OCI-M1 (cell line): ENCODE data around the gene ATP5F1C.
"Not testable (repeated sequence)": the region's sequence is repeated elsewhere in the genome, so short reads cannot be mapped to it uniquely, and the experiment has no call there.

ENCODE experiments used
- DNase-seq: peaks from one replicate; lab custom pipeline; 2025; lab: John Stamatoyannopoulos, UW

ATP5F1C gene

DNA sequence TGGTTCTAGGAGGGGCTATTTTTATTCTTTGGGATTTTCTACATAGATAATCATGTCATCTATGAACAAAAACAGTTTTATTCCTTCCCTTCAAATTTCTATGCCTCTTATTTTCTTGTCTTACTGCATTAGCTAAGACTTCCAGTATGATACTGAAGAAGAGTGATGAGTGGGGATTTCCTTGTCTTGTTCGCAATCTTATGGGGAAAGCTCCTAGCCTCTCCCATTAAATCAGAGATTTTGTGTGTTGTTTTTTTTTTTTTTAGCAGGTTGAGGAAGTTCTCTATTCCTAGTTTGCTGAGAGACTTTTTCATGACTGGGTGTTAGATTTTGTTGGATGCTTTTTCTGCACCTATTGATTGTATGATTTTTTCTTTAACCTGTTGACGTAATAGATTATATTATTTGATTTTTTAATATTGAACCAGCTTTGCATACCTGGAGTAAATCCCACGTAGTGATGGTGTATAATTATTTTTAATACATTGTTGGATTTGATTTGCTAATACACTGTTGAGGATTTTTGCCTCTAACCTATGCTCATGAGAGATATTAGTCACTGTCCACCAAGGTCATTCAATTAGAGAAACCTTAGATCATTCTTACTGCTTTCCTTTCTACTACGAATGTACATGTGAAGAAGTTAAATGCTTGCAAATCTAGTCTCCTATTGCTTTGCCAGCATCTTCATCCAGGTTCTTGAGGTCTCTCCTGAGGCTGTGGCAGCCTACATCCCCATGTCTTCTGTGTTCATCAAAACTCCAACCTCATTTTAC is 6.5 kb downstream of the ATP5F1C start:
- DNase-seq: no peak

DNA sequence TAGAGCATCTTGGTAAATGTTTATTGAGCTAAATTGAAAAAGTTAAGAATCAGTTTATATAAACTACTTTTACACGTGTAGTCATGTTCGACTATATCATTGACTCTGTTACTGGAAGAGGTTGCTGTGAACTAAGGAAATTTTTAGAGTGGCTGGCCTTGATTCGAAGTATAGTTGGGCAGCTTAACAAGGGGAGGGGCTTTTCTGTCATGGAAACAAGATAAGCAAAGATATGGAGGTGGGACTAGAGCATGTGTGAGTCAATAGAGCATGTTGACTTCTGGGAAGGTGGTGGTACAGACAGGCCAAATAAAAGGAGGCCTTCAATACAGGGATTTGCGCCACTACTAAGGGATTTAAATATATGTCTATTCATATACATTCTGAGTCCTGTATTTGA is 7.6 kb downstream of the ATP5F1C start:
- DNase-seq: peak; percentile 73

DNA sequence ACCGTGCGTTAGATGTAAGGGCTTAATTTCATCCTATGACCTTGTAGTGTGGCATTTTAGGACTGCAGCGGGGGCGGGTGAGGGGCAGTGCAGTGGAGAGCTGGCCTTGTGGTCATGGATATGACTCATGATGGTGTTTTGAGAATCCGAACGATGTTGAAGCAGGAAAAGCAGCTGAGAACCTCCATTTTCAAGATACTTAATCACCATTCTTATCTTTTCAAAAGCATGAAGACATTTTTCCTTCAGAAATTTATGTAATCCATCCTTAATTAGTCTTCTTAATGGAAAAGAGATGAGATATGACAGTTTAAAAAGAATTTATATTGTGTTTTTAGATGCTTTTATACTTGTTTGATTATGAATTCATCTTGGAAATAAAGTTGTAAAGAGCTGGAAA is 9.6 kb downstream of the ATP5F1C start:
- DNase-seq: peak; percentile 63

DNA sequence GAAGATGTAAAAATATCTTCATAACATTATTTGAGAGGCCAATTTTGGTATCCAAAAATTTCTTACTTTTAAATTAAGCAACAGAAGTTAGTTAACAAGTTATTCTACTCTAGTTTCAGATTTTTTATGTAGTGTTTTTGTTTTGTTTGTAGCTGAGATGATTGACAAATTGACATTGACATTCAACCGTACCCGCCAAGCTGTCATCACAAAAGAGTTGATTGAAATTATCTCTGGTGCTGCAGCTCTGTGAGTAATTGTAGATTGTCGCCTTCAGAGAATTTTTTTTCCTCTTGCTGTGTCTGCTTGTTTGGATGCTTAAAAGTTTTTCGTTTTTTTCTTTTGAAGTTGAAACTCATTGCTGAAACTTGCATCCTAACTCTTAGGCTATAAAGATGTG is 14.6 kb downstream of the ATP5F1C start:
- DNase-seq: no peak

DNA sequence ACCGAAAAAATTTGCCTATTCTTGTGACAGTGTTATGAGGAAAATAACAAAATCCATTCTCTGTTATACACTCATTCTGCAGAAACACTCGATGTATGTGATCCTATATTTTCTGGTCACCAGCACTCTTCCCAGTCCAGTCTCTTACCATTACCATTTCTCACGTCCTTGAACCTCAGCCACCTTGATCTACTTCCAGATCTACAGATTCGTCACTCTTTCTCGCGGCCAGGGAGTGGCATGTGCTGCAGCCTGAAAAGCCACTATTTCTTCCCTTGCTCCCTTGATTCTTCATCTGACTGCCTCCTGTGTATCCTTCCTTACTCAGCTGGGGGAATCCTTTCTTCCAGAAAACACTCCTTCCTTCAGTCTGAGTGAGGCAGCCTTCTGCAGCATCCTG is 16.2 kb downstream of the ATP5F1C start:
- DNase-seq: no peak

DNA sequence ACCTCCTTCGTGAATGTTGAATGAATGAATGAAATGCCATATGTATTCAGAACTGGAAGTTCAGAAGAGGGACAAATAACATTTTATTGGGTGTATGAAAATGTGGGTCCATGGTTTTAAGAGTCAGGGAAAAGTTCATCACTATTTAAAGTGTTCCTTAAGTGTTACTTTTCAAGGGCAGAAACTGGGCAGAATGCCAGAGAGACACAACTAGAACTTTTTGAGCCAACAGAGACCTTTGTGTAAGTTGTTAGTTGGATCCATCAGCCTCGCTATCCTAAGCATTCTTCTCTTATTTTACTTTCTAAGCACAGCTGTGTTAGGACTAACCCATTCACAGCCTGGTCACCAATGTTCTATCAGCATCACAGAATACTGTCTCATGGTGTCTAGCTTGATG is 16.8 kb downstream of the ATP5F1C start:
- no peak for DNase-seq

DNA sequence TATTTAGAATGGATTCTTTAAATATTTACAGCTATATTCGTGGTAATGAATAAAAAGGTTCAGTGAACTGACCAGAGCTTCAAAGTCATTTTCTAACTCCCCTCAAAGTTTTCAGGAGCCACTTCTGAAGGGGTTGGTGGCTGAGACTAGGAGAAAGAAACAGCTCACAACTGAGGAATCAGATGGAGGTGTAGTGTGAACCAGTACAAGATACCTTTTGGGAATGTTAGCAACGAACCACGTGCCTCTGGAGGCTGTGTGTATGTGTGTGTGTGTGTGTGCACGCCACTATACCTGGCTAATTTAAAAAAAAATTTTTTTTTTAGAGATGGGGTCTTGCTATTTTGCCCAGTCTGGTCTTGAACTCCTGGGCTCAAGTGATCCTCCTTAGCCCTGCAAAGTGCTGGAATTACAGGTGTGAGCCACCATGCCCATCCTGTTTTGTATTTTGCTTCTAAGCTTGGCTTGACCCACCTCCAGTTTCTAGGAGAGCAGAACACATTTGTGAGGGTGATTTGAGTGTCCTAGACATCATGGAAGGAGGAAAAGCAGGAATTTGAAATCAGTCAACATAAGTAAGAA is 20.8 kb downstream of the ATP5F1C start:
- DNase-seq: no peak

DNA sequence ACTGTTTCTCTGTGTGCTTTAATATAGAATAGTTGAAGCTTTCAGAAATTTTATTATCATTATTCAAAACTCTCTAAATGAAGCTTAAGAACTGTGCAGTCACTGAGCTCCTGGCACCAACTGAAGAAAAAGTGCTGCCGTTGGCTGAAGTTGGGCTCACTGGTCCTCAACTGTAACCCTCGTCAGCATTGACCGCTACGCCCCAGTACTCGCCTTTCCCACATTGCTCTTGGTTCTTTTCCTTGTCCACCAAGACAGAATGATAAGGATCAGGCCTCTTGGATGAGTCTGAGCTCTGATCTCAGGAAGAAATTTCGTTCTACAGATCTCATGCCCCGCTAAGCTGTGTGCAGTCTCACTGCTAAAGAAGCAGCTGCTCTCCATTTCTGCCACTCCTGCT is 22.5 kb downstream of the ATP5F1C start:
- no peak for DNase-seq

DNA sequence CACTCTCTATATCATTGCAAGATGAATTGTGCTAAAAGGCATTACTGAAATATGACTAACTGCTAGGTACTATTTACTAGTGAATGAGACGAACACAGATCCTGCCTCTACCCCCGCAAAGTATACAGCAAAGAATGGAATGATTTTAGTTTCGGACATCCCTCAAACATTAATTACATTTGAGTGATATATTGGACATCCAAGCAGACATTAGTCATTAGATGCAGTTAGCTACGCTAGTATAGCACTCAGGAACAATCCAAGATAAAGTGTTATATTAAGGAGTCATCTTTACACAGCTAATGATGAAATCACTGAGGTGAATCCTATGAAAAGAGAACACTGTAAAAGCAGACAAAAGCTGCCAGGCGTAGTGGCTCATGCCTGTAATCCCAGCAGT is 23.0 kb downstream of the ATP5F1C start:
- DNase-seq: no peak

DNA sequence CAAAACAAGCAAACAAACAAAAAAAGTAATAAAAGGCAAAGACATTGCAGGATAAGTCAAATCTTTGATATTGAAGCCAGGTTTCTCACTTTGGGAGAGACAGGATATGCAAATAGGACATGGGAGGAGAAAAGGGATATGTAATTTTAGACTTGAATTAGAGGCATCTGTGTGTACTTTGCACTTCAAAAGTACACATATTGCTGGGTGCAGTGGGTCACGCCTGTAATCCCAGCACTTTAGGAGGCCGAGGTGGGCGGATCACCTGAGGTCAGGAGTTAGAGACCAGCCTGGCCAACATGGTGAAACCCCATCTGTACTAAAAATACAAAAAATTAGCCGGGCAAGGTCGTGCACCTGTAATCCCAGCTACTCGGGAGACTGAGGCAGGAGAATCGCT is 23.8 kb downstream of the ATP5F1C start:
- DNase-seq: not testable (repeated sequence)

DNA sequence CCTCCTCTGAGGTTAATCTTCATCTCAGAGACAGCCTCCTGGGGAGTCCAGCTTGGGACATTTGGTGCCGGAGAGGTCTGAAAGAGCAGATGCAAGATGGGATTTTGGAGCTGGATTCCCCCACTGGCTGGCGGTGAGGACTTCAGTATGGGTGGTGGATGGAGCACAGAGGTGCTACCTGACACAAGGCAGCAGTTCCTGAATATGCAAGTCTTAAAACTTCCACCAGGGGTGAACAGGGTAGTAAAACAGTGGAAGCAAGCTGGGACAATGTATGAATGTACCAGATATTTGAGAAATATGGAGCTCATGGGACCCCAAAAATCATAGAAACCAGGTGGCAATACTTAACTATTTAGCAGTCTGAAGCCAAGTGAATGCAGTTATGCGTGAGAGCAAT is 25.5 kb downstream of the ATP5F1C start:
- DNase-seq: no peak

DNA sequence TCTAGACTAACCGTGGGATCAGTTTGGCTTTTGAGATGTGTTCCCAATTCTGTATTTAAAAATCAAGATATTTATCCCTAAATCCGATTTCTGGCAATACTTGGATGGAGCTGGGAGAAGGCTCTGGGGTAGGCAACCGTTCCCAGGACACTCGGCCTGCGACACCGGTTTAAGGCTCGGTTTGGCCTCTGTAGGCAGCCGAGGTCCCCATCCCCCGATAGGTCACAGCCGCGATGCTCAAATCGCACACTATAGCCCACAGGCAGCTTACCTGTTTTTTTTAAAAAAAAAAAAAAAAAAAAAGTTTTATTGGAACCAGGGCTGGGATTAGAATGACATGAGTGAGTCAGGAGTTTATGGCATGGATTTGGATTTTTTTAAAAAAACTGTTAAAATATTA is 29.6 kb downstream of the ATP5F1C start:
- no peak for DNase-seq

DNA sequence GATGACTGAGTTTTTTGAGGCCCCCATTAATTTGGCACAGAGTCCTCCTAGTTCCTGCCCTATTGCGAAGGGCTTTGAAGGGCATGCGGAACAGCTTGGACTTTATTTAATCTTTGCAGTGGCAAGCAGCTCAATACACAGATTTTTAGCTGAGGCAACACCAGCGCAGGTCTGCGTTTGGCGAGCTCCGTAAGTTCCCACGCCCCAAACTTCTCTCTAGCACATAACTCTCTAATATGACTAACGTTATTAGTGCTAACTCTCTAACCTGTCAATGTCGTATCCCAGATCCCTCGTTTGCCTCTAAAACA is 30.0 kb downstream of the ATP5F1C start:
- DNase-seq: no peak

DNA sequence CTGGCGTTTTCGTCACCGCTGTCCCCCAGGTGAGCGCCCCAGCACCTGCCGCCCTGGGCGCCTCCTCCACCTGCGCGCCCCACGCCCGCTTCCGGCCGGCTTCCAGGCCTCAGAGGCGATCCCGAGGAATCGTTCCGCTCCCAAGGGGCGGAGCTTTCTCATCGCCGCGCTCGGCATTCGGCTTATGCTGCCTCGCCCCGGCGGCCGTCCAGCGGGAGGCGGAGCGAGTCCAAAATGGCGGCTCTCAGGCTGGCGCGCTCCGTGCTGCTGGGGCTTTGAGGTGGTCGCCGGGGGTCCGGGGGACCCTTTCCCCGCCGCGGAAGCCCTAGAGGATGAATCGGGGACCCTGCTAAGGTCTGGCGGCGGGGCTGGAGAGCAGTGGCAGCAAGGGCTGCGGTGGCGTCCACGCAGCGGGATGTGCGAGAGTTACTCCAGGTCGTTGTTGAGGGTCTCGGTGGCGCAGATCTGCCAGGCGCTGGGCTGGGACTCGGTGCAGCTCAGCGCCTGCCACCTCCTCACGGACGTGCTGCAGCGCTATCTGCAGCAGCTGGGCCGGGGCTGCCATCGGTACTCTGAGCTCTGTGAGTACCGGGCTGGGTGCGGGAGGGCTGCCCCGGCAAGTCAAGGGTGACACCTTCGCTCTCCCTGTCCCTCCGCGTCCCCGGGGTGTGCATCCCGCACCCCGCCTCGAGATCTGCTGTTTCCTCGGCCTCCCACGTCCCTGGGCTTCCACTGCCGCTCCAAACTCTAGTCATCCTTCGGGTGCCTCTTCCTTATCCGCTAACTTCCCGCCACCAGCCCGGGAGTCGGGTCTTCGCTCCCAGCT is 30.5 kb downstream of the ATP5F1C start, which contains the start of gene TAF3:
TSS of gene TAF3 (plus strand) at position 211 of the 826 bp plus-strand sequence. CDS start at position 416, 205 bp downstream.
- DNase-seq: peak; percentile 96

DNA sequence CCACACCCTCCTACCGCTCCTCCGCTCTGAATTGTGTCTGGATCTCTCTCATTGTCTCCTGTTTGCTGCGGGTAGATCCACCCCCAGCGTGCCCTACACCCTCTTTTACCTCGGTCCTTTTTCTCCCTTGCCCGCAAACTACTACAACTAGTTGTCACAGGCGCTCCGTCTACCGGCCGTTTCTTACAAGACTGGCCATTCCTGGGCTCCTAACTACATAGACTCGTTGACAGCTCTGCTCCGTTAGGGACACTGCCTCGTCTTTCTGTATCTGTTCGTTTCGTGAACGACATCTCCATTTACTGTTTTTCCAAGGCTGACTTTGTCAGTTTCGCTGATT is 31.1 kb downstream of the ATP5F1C start:
- DNase-seq: peak; percentile 79

DNA sequence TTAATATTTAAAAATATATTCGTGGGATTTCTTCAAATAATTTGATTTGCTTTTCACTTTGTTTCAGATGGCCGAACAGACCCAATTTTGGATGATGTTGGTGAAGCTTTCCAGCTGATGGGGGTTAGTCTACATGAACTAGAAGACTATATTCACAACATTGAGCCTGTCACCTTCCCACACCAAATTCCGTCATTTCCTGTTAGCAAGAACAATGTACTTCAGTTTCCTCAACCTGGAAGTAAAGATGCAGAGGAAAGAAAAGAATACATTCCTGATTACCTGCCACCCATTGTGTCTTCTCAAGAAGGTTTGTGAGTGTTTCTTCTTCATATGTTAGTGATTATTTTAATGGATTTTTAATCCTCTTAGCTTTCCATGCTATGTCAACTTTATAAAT is 36.3 kb downstream of the ATP5F1C start:
- DNase-seq: no peak

DNA sequence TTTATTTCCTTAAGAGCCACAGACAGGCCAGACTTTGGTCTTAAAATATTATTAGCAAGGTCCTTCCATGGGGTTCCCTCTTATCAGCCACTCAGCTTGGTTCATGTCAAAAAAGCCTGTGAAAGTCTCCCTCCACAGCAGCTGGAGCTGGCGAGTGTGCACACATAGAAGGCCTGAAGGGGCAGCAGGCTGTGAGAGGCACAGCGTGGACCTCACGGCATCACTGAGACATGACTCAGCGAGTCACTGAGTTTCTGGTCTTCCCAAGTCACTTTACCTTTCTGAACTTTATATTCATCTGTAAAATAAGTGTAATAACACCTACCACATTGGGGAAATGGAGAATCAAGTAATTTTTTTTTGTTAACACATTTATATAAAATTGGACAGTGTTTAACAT is 39.0 kb downstream of the ATP5F1C start:
- DNase-seq: no peak

DNA sequence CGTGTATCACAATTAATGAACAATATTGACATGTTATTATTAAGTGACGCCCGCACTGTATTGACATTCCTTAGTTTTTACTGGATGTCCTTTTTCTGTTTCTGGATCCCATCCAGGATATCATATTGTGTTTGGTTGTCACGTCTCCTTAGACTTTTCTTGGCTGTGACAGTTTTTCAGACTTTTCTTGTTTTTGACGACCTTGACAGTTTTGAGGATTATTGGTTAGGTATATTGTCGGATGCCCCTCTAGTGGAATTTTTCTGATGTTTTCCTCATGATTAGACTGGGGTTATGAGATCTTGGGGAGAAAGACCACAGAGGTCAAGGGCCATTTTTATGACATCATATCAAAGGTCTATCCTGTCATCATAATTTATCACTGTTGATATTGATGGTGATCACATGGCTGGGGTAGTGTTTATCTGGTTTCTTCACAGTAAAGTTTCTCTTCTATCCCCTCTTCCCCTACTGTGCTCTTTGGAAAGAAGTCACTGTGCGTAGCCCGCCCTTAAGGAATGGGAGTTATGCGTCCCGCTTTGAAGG is 41.4 kb downstream of the ATP5F1C start:
- DNase-seq: no peak

DNA sequence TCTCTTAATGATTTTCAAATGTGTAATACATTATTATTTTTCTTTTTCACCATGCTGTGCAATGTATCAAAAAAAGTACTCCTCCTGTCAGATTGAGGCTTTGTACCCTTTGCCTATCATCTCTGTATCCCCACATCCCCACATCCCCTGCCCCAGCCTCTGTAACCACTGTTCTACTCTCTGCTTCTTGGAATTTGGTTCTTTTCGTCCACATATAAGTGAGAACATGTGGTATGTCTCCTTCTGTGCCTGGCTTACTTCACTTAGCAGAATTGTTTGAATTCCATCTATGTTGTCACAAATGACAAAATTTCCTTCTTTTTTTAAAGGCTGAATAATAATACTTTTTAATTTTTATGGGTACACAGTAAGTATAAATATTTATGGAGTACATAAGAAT is 44.1 kb downstream of the ATP5F1C start:
- DNase-seq: no peak

DNA sequence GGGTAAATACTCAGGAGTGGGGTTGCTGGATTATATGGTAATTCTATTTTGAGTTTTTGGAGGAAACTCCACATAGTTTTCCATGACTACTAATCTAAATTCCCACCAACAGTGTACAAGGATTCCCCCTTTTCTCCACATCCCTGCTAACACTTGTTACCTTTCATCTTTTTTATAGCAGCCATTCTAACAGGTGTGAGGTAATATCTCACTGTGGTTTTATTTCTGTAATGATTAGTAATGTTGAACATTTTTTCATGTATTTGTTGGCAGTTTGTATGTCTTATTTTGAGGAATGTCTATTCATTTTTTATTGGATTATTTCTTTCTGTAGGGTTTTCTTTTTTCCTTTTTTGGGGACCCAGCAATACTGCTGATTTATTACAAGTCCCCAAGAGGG is 45.2 kb downstream of the ATP5F1C start:
- DNase-seq: no peak

DNA sequence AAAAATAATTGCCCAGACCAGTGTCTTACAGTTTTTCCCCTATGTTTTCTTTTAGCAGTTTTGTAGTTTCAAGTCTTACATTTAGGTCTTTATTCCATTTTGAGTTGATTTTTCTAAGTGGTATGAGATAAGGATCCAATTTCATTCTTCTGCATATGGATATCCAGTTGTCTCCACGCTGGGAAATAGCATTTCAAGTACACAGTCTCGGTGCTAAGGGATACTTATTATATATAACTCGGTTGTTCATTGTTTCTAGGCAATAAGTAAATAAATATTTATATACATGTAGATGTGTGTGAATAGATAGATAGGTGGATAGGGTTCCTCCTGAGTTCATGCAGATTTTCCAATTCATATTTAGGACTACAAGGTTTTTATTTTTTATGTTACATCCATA is 46.3 kb downstream of the ATP5F1C start:
- no peak for DNase-seq

DNA sequence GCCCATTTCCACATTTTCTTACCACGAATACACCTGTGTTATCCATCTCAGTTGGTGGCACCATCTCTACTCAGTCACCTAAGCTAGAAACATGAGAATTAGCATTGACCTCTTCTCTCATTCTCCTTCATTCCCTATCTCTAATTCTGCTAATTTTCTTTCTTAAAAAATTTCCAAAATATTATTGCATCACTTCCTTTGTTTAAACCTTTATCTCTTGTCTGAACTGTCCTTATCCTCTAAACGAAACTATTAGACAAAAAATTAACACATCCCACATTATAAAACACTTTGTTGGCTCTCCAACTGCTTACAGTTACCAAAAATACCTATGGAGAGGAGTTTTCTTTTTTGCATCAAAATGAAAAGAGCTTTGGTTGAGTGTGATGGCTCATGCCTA is 48.6 kb downstream of the ATP5F1C start:
- no peak for DNase-seq

DNA sequence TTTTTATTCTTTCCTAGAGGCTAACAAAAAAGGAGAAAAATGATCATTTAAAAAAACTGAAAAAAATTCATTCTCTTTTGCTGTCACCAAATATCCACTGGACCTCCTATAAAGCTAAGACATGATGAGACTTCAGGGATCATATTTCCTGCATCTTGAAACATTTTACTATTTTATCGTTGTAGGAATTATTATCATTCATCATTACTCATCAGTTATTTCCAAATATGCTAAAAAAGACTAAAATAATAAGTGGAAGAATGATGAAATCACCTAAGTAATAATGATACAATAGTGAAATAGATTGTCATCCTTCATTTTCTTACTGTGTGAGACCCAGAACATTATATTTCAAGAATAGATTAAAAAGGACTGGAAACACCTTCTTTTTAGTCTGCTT is 58.6 kb downstream of the ATP5F1C start:
- no peak for DNase-seq
